Astrocyte (in vitro differentiated cells and primary cell): ENCODE measurements around the gene CABLES2.

Experiments used
- EZH2 ChIP-seq: IDR thresholded peaks from 2 replicates; pipeline ENCODE4 v1.6.1; 2012; ENCODE audit warnings: mild to moderate bottlenecking, low read length, inconsistent platforms; ENCODE audit not compliant: insufficient read depth
- TF ChIP-seq, protein P1 (sequence below): IDR thresholded peaks from 2 replicates; pipeline ENCODE4 v1.5.1; 2011; ENCODE audit warnings: low read depth, mild to moderate bottlenecking, inconsistent platforms, low read length, moderate library complexity; ENCODE audit not compliant: insufficient read depth

DNA sequence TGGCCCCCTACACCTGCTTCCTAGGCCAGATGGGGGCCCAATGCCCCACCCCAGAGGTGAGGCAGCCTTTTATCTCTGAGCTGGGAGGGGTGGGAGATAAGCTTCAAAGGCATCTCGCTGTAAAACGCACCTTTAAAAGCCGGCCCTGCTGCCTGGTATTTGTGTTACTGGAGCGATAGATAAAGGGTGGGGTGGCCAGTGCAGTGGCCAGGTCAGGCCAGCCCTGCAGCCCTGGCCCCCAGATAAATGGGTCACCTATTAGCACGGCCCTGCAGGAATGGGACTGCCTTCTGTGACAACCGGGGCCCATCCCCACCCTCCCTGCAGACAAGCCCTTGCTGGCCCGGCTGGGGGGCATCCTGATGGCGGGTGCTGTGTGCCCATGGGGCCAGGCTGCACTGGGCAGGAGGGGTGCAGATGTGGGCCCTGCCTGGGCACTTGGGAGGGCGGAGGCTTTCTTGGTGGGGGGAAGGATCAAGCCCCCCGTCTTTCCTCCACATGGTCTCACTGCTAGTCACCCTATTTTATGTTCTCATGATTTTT is 23.3 kb upstream of the CABLES2 start:
- TF ChIP-seq, protein P1, sequence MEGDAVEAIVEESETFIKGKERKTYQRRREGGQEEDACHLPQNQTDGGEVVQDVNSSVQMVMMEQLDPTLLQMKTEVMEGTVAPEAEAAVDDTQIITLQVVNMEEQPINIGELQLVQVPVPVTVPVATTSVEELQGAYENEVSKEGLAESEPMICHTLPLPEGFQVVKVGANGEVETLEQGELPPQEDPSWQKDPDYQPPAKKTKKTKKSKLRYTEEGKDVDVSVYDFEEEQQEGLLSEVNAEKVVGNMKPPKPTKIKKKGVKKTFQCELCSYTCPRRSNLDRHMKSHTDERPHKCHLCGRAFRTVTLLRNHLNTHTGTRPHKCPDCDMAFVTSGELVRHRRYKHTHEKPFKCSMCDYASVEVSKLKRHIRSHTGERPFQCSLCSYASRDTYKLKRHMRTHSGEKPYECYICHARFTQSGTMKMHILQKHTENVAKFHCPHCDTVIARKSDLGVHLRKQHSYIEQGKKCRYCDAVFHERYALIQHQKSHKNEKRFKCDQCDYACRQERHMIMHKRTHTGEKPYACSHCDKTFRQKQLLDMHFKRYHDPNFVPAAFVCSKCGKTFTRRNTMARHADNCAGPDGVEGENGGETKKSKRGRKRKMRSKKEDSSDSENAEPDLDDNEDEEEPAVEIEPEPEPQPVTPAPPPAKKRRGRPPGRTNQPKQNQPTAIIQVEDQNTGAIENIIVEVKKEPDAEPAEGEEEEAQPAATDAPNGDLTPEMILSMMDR = no peak
- TF ChIP-seq EZH2 = no peak
